ENCODE measurements around the gene STAT5A. TPM values are rescaled to one million over a fixed set of nuclear protein-coding genes. Genes with fewer than 3 reads are reported as not detected.
A peak's percentile ranks its signal among the peaks of the same experiment; 100 is the strongest.

STAT5A gene
- total and polyA plus RNA-seq, 2 experiments from 2014 or later, result 2.3 to 18.1 TPM

GRCh38 chr17:42333053-42333452 is 44.8 kb downstream of the STAT5A start (continued):
- TF ChIP-seq ZNF462 (CRISPR knock-in tag; IDR thresholded peaks at IDR 0.05), result no peak

- ATAC-seq (no peak), DNase-seq (ENCODE audit: low spot score) (no peak)
- H3K4me1 Mint-ChIP-seq, result peaks cover 7% of the 10 kb centered on the region; the same call in 2 of the 3 replicates
- Histone ChIP-seq H2AFZ (no peak overlapping the region), H3K4me3 (no peak overlapping the region), H3F3A (replicated peaks; ENCODE audit: low read depth) (peaks cover 17% of the 10 kb centered on the region), H3K9me2 (ENCODE audit: insufficient read depth) (no peaks in the 10 kb centered on the region), H3K36me3 (ENCODE audit: insufficient read depth) (peaks cover 41% of the 10 kb centered on the region), H3K27me3 (ENCODE audit: insufficient read depth) (no peaks in the 10 kb centered on the region), H3K4me1 (ENCODE audit: insufficient read depth) (peaks cover 4% of the 10 kb centered on the region; the same call in 1 of the 2 replicates), H4K20me1 (replicated peaks; ENCODE audit: insufficient read depth) (no peaks in the 10 kb centered on the region), H3K79me2 (replicated peaks; ENCODE audit: insufficient read depth) (no peaks in the 10 kb centered on the region), H3K4me2 (no peak overlapping the region), H3K27ac (ENCODE audit: low read depth) (0 out of 2 replicates have a peak overlapping the region, but pooled peaks have one; percentile 23)
- peaks cover 9% of the 10 kb centered on the region for H3K27me3 Mint-ChIP-seq (ENCODE audit: insufficient read depth, low read depth, poor library complexity)
- no peak for TF ChIP-seq POLR2AphosphoS5 (IDR thresholded peaks at IDR 0.05; ENCODE audit: low read depth)
- TF ChIP-seq NANOG (IDR thresholded peaks at IDR 0.05; ENCODE audit: borderline replicate concordance), result no peak
- no peak for TF ChIP-seq EZH2phosphoT487 (IDR thresholded peaks at IDR 0.05; ENCODE audit: unreplicated experiment)
- TF ChIP-seq REST (IDR thresholded peaks at IDR 0.05; ENCODE audit: unreplicated experiment), result no peak
- H3K36me3 Mint-ChIP-seq (ENCODE audit: low read depth), result peaks cover 75% of the 10 kb centered on the region
- H3K27ac Mint-ChIP-seq, result no peak overlapping the region
- H3K9me3 Mint-ChIP-seq, result no peaks in the 10 kb centered on the region
- no peak overlapping the region for H3K4me3 Mint-ChIP-seq
These were observed 46.4 kb downstream of the STAT5A start for GRCh38 chr17:42334677-42335076.

Data from GM23338 (cell line).